Measurements from ENCODE around the gene ITSN2.
A peak's percentile ranks its signal among the peaks of the same experiment; 100 is the strongest.

Gene ITSN2

DNA sequence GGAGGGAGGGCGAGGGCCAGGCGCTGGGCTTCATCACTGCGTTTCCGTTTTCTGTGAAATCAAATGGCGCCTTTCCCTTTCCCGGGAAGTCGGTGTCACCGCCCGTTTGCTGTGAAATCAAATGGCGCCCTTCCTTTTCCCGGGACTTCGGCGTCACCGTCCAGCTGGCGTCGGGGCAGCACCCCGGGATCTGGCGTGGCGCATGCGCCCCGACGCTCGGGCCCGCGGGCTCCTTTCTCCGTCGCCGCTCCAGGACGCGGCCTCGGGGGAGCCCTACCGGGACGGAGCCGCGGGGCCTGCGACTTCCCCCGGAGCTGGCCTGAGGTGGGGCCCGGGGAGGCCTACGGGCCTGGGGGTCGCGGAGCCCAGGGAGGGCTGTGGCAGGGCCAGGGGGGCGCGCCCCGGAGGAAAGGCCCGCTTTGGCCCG lies 185.5 kb downstream of the ITSN2 start, which contains the start of gene FAM228A:
Gene FAM228A, plus strand, starts transcription at position 203 of the 427 bp plus-strand sequence. CDS start 428 bp downstream, outside the sequence.
- DNase-seq: no peak

GRCh38 chr2:24169023-24169422 lies 191.3 kb downstream of the ITSN2 start:
- no peak for DNase-seq

DNA sequence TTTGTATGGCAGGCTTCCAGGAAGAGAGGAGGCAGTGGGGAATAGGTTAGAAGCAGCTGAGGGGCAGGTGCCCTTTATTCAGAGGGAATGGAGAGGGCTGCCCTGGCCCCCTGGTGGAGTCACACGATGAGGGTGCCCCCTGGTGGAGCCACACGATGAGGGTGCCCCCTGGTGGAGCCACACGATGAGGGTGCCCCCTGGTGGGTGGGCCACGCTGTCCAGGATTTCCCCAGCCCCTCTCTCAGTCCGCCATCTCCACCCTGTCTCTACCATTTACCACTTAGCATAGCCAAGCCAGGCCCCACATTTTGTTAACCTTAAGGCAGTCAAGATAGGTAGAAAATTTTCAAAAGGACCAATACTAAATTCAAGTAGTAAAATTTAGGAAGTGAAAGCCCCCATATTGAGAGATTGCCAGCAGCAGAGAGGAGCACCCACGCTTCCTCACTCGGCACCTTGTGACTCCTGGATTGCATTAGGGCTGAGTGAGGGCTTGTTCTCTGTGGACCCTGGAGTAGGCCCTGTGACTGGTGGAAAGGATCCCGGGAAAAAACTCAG lies 195.8 kb downstream of the ITSN2 start:
- DNase-seq: peak; percentile 77

DNA sequence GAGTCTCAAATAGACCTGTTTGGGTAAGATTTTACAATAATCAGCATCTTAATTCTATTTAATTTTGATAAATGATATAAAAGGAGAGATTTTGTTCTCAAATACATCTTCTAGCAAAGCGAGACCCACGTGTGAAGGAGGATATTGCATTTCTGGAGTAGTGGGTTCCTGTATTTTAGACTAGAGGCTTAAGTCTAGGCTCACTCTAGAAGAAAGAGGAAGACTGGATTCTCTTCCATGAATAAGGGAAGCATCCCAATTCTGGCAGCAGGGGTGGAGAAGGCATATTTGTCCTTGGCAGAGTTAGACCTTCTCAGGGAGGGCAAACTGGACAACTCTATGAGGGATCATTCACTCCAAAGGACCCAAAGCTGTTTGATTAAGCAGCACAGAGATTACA lies 196.7 kb downstream of the ITSN2 start:
- DNase-seq: peak; percentile 16

DNA sequence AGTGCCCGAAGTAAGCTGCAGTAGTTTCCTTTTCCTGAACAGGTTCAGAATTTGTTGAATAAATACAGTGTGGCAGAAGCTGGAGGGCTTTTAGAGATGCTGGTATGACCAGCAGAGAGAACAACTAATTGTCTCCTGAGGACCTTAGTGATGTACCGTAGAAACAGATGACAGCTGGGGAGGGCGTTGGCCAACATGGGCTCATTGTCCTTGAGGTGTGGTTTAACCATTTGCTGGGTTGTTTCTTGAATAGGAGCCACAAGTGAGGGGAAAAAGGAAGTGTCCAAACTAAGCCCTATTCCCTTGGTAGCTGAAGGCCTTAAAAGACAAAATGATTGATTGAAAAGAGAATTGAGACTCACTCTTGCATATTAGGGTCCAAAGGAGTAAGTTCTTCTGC lies 197.2 kb downstream of the ITSN2 start:
- no peak for DNase-seq

DNA sequence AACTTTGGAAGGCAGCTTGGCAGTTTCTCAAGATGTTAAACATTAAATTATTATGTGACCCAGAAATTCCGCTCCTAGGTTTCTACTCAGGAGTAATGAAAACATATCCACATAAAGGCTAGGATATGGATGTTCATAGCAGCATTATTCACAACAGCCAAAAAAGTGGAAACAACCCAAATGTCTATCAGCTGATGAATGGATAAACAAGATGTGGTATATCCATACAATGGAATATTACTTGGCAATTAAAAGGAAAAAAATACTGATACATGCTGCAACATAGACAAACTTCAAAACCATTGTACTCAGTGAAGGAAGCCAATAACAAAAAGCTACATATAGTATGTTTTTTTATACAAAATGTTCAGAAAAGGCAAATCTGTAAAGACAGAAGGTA lies 197.8 kb downstream of the ITSN2 start:
- no peak for DNase-seq

GRCh38 chr2:24160761-24161160 lies 199.6 kb downstream of the ITSN2 start:
- no peak for DNase-seq

DNA sequence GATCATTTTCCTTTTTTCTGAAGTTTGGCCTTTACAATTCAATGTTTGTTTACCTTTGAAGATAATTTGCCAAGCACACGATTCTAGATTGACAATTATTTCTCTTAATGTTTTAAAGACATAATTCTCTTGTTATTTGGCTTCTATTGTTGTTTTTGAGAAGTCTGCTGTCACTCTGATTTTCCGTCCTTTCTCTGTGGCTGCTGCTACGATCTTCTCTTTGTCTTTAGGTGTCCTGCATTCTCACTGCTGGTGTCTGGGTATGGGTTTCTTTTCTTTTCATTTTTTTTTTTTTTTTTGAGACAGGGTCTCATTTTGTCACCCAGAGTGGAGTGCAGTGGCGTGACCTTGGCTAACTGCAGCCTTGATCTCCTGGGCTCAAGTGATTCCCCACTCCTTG lies 200.6 kb downstream of the ITSN2 start:
- DNase-seq: no peak

- DNase-seq: no peak
These were observed 202.2 kb downstream of the ITSN2 start for GRCh38 chr2:24158131-24158530.

- no peak for DNase-seq
These were observed 206.9 kb downstream of the ITSN2 start for GRCh38 chr2:24153478-24153877.
